ENCODE results near the gene SKI. TPM values are rescaled to one million over a fixed set of nuclear protein-coding genes. Genes with fewer than 3 reads are reported as not detected.
"Not testable (repeated sequence)": the region's sequence is repeated elsewhere in the genome, so short reads cannot be mapped to it uniquely, and the experiment has no call there.

The SKI gene
- total RNA-seq, 1 donor from 2014 or later = 26.9 TPM

DNA sequence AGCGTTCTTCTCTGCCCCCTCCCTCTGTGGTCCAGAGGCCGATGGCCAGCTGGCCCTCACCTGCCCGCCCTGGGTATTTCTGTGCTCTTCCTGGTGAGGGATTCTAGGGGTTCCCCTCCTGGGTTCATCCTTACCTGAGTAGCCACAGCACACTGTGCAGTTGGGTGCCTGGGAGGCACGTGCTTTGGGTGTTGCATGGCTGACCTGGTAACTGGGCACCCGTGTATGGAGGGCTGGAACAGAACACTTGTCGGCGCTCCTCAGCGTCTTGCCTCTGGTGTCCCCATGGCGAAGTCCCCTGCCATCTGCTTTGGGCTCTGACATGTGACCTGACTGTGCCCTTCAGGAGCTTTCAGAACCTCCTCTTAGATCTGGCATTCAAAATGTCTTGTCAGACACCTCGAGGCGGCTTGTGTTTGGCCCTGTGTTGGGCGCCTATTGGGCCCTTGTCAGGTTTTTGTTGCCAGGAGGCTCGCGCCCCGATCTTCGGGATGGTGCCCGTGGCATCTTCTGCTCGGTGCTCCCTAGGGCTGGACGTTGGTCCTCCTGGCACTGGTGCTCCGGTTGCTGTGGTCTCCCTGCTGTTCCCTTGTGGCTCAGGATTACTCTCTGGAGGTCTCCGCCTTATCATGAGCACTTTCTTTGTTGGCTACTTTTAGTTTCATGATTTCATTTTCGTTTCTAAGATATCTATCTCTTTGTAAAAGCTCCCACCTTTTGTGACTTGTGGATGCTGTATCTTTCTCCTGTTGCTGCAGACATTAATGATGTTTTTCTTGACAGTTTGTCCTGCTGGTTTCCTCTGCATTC, 28.5 kb downstream of the SKI start:
- TF ChIP-seq CTCF (IDR thresholded peaks at IDR 0.05; ENCODE audit: insufficient read depth, low read length, poor library complexity, severe bottlenecking) = no peak
- no peak overlapping the region for H3K4me3 ChIP-seq (ENCODE audit: low read depth, low read length)
- H3K36me3 ChIP-seq (ENCODE audit: control insufficient read depth, insufficient read depth, low read length) = peaks cover 4% of the 10 kb centered on the region
- no peaks in the 10 kb centered on the region for H3K27me3 ChIP-seq (ENCODE audit: control insufficient read depth, insufficient read depth, low read length)
- no peak for DNase-seq (ENCODE audit: low read depth)

- no peak for TF ChIP-seq CTCF (IDR thresholded peaks at IDR 0.05; ENCODE audit: insufficient read depth, low read length, poor library complexity, severe bottlenecking)
- DNase-seq (ENCODE audit: low read depth) = no peak
- no peak overlapping the region for H3K4me3 ChIP-seq (ENCODE audit: low read depth, low read length)
- H3K27me3 ChIP-seq (ENCODE audit: control insufficient read depth, insufficient read depth, low read length) = no peaks in the 10 kb centered on the region
- peaks cover 4% of the 10 kb centered on the region for H3K36me3 ChIP-seq (ENCODE audit: control insufficient read depth, insufficient read depth, low read length)
These were observed 29.1 kb downstream of the SKI start for GRCh38 chr1:2257245-2257627.

DNA sequence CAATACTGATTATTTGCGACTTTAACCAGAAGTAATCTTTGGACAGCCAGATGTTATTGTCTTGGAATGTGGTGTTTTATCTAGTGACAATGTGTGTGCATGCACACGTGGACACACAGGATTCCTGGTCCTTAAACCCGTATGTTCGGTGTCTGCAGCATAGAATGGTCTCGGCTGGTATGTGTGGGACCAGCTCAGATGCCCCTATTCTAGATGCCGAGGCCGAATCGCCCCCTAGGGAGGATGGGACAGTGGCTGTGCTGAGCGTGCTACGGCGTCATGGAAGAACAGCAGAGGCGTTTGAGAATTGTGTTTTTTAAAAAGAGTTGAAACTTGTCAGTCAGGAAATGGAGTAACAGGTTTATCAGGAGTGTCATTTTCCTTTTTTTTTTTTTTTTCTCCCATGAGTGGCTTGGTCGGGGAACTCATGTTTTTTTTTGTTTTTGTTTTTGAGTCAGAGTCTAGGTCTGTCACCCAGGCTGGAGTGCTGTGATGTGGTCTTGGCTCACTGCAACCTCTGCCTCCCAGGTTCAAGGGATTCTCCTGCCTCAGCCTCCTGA, 30.1 kb downstream of the SKI start:
- Histone ChIP-seq H3K4me3 (ENCODE audit: low read depth, low read length) (no peak overlapping the region), H3K27me3 (ENCODE audit: control insufficient read depth, insufficient read depth, low read length) (no peaks in the 10 kb centered on the region), H3K36me3 (ENCODE audit: control insufficient read depth, insufficient read depth, low read length) (peaks cover 4% of the 10 kb centered on the region)
- TF ChIP-seq CTCF (IDR thresholded peaks at IDR 0.05; ENCODE audit: insufficient read depth, low read length, poor library complexity, severe bottlenecking) = no peak
- no peak for DNase-seq (ENCODE audit: low read depth)

DNA sequence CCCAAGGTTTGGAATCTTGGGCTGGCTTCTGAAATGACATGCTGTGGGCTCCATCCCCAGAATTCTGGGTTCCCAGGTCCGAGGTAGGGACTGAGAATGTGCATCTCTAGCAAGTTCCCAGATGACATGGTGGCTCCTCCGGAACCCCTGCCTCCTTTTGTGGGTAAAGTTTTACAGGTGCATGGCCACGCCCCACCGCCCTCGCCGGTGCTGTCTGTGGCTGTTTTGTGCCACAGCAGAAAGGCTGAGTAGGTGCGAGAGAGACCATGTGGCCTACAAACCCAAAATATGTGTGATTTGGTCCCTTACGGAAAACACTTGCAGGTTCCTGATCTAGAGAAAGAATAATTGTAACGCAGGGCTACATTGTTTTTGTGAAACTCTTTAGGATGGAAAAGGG, 30.9 kb downstream of the SKI start:
- H3K4me3 ChIP-seq (ENCODE audit: low read depth, low read length) = no peak overlapping the region

DNA sequence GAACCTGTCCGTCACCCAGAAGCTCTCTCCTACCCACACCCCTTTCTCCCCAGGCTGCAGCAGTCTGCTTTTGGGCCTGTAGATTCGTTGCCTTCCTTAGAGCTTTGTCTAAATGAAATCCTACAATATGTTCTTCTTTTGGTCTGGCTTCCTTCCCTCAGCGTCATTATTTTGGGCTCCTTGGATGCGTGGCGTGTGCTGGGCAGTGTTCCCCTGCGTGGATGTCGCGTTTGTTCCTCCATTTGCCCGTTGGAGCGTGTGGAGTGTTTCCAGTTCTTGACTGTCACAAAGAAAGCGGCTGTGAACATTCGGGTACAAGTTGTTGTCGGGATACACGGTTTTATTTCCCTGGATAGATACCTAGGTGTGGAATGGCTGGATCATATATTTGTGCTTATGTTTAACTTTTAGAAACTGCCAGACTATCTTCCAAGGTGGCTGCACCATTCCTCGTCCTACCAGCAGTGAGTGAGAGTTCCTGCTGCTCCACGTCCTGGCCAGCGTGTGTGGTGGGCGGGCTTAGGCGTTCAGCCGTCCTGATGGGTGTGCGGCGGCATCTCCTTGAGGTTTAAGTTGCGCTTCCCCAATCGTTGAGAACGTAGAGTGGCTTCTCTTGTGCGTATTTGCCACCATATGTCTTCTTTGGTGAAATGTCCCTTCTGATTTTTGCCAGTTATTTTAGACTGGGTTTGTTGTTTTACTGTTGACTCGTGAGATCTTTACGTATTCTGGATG, 31.7 kb downstream of the SKI start:
- Histone ChIP-seq H3K4me3 (ENCODE audit: low read depth, low read length) (no peak overlapping the region), H3K27me3 (ENCODE audit: control insufficient read depth, insufficient read depth, low read length) (no peaks in the 10 kb centered on the region), H3K36me3 (ENCODE audit: control insufficient read depth, insufficient read depth, low read length) (no peaks in the 10 kb centered on the region)
- no peak for DNase-seq (ENCODE audit: low read depth)
- no peak for TF ChIP-seq CTCF (IDR thresholded peaks at IDR 0.05; ENCODE audit: insufficient read depth, low read length, poor library complexity, severe bottlenecking)

More for the DNA sequence above, 30.9 kb downstream of the SKI start:
- no peak for DNase-seq (ENCODE audit: low read depth)
- H3K27me3 ChIP-seq (ENCODE audit: control insufficient read depth, insufficient read depth, low read length) = no peaks in the 10 kb centered on the region
- TF ChIP-seq CTCF (IDR thresholded peaks at IDR 0.05; ENCODE audit: insufficient read depth, low read length, poor library complexity, severe bottlenecking) = no peak
- peaks cover 1% of the 10 kb centered on the region for H3K36me3 ChIP-seq (ENCODE audit: control insufficient read depth, insufficient read depth, low read length)

DNA sequence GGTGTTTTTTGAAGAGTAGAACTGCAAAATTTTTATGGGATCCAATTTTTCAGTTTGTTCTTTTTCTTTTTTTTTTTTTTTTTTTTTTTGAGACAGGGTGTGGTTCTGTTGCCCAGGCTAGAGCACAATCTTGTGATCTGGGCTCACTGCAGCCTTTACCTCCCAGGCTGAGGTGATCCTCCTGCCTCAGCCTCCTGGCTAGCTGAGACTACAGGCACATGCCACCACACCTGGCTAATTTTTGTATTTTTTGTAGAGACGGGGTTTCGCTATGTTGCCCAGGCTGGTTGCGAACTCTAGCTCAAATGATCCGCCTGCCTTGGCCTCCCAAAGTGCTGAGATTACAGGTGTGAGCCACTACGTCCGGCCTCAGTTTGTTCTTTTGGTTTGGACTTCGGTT, 32.4 kb downstream of the SKI start:
- H3K4me3 ChIP-seq (ENCODE audit: low read depth, low read length); H3K36me3 ChIP-seq (ENCODE audit: control insufficient read depth, insufficient read depth, low read length); DNase-seq (ENCODE audit: low read depth); H3K27me3 ChIP-seq (ENCODE audit: control insufficient read depth, insufficient read depth, low read length): not testable (repeated sequence)
